Measurements from ENCODE around the gene CCDC77.

- TF ChIP-seq CTCF (conservative IDR thresholded peaks at IDR 0.05) (no peak), EZH2 (IDR thresholded peaks at IDR 0.05; ENCODE audit: low read depth) (no peak)
Observed at GRCh38 chr12:459430-460258, 58.2 kb downstream of the CCDC77 start, which contains the start of gene B4GALNT3.
